ENCODE results near the gene CABLES1. TPM values are rescaled to one million over a fixed set of nuclear protein-coding genes. Genes with fewer than 3 reads are reported as not detected.
A peak's percentile ranks its signal among the peaks of the same experiment; 100 is the strongest.

The CABLES1 gene
- total RNA-seq, 1 experiment from 2014 or later = 66.4 TPM

- no peaks in the 10 kb centered on the region for H3K27me3 ChIP-seq (ENCODE audit: control insufficient read depth, insufficient read depth, low read length)
- TF ChIP-seq, protein P1, sequence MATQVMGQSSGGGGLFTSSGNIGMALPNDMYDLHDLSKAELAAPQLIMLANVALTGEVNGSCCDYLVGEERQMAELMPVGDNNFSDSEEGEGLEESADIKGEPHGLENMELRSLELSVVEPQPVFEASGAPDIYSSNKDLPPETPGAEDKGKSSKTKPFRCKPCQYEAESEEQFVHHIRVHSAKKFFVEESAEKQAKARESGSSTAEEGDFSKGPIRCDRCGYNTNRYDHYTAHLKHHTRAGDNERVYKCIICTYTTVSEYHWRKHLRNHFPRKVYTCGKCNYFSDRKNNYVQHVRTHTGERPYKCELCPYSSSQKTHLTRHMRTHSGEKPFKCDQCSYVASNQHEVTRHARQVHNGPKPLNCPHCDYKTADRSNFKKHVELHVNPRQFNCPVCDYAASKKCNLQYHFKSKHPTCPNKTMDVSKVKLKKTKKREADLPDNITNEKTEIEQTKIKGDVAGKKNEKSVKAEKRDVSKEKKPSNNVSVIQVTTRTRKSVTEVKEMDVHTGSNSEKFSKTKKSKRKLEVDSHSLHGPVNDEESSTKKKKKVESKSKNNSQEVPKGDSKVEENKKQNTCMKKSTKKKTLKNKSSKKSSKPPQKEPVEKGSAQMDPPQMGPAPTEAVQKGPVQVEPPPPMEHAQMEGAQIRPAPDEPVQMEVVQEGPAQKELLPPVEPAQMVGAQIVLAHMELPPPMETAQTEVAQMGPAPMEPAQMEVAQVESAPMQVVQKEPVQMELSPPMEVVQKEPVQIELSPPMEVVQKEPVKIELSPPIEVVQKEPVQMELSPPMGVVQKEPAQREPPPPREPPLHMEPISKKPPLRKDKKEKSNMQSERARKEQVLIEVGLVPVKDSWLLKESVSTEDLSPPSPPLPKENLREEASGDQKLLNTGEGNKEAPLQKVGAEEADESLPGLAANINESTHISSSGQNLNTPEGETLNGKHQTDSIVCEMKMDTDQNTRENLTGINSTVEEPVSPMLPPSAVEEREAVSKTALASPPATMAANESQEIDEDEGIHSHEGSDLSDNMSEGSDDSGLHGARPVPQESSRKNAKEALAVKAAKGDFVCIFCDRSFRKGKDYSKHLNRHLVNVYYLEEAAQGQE (IDR thresholded peaks at IDR 0.05; ENCODE audit: insufficient read depth in 1 of 2, low read depth in 2 of 2, low read length in 1 of 2) = no peak
- no peak for TF ChIP-seq SIN3A (IDR thresholded peaks at IDR 0.05; ENCODE audit: borderline replicate concordance, insufficient read depth, low read depth, low read length)
- no peak for TF ChIP-seq POLR2AphosphoS5 (IDR thresholded peaks at IDR 0.05; ENCODE audit: low read depth, low read length)
- TF ChIP-seq CTCF (IDR thresholded peaks at IDR 0.05) = no peak
- TF ChIP-seq TCF7L2 (IDR thresholded peaks at IDR 0.05; ENCODE audit: low read depth, low read length) = no peak
- H3K36me3 ChIP-seq (ENCODE audit: control insufficient read depth, insufficient read depth, low read length) = no peaks in the 10 kb centered on the region
- H3K27ac ChIP-seq (ENCODE audit: low read length) = no peak overlapping the region
- no peaks in the 10 kb centered on the region for H3K9me3 ChIP-seq (ENCODE audit: control insufficient read depth, insufficient read depth, low read depth, low read length)
- ChIA-PET POLR2A (no interaction called here), CTCF (no interaction called here)
- no TSS peak for BruUV-seq (replicated peaks)
- intact Hi-C loops (cut with micrococcal nuclease; ENCODE audit: unreplicated experiment) = loop anchor here (10.0 kb wide), 1 partner anchor 49 kb away; no protein-coding TSS in a partner anchor
- no peak overlapping the region for H3K4me3 ChIP-seq (ENCODE audit: low read depth in 2 of 2, low read length in 2 of 2)
- DNase-seq (ENCODE audit: low read depth, low spot score) = no peak
- no peak for ATAC-seq
- in situ Hi-C loops (cut with HindIII; ENCODE audit: low pct_unique_long_range_greater_than_20kb, low sequenced_read_pairs) = no loop called here
- H3K4me1 ChIP-seq (ENCODE audit: control insufficient read depth, insufficient read depth, low read length) = 0 out of 2 replicates have a peak, but pooled peaks cover 8% of the 10 kb centered on the region
Measured at GRCh38 chr18:23093772-23094171, 41.5 kb upstream of the CABLES1 start.

GRCh38 chr18:23094411-23095190 is 40.7 kb upstream of the CABLES1 start:
- H3K27ac ChIP-seq (ENCODE audit: low read length) = peak overlapping the region; percentile 42
- intact Hi-C loops (cut with micrococcal nuclease; ENCODE audit: unreplicated experiment) = loop anchor here (10.0 kb wide), 1 partner anchor 50 kb away; no protein-coding TSS in a partner anchor
- POLR2A ChIA-PET = no interaction called here

More at GRCh38 chr18:23094411-23095190, 40.7 kb upstream of the CABLES1 start:
- Histone ChIP-seq H3K4me1 (ENCODE audit: control insufficient read depth, insufficient read depth, low read length) (peaks cover 12% of the 10 kb centered on the region), H3K9me3 (ENCODE audit: control insufficient read depth, insufficient read depth, low read depth, low read length) (no peaks in the 10 kb centered on the region), H3K36me3 (ENCODE audit: control insufficient read depth, insufficient read depth, low read length) (no peaks in the 10 kb centered on the region), H3K27me3 (ENCODE audit: control insufficient read depth, insufficient read depth, low read length) (no peaks in the 10 kb centered on the region), H3K4me3 (ENCODE audit: low read depth in 2 of 2, low read length in 2 of 2) (no peak overlapping the region)
- TF ChIP-seq, protein P1 (IDR thresholded peaks at IDR 0.05; ENCODE audit: insufficient read depth in 1 of 2, low read depth in 2 of 2, low read length in 1 of 2) = no peak
- TF ChIP-seq POLR2AphosphoS5 (IDR thresholded peaks at IDR 0.05; ENCODE audit: low read depth, low read length) = no peak
- TF ChIP-seq SIN3A (IDR thresholded peaks at IDR 0.05; ENCODE audit: borderline replicate concordance, insufficient read depth, low read depth, low read length) = no peak
- TF ChIP-seq TCF7L2 (IDR thresholded peaks at IDR 0.05; ENCODE audit: low read depth, low read length) = no peak
- TF ChIP-seq CTCF (IDR thresholded peaks at IDR 0.05) = no peak
- no TSS peak for BruUV-seq (replicated peaks)
- ATAC-seq (no peak; the same call in 1 of the 2 replicates), DNase-seq (ENCODE audit: low read depth, low spot score) (no peak)
- in situ Hi-C loops (cut with HindIII; ENCODE audit: low pct_unique_long_range_greater_than_20kb, low sequenced_read_pairs) = no loop called here
- CTCF ChIA-PET = no interaction called here

Data from Panc1 (cell line).